B cell (primary cell): Measurements from ENCODE around the gene SSX2IP.
"Not testable (repeated sequence)": the region's sequence is repeated elsewhere in the genome, so short reads cannot be mapped to it uniquely, and the experiment has no call there.

Experiments
- EZH2 ChIP-seq: IDR thresholded peaks from 2 replicates; pipeline ENCODE4 v1.6.1; 2012; ENCODE audit warnings: borderline replicate concordance, low read depth, mild to moderate bottlenecking, moderate library complexity, low read length; ENCODE audit not compliant: insufficient read depth, poor library complexity, severe bottlenecking
- TF ChIP-seq, protein P1 (sequence below): fragments of 200-600 bp; IDR thresholded peaks from one replicate; pipeline ENCODE4 v1.8.0; 2022; ENCODE audit warnings: antibody characterized with exemption, mild to moderate bottlenecking

DNA sequence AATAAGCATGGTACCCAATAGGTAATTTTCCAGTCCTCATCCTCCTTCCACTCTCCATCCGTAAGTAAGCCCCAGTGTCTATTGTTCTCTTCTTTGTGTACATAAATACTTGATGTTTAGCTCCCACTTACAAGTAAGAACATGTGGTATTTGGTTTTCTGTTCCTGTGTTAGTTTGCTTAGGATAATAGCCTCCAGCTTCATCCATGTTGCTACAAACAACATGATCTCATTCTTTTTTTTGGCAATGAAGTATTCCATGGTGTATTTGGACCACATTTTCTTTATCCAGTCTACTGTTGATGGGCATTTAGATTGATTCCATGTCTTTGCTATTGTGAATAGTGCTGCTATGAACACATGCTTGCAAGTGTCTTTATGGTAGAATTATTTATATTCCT, 37.5 kb upstream of the SSX2IP start:
- TF ChIP-seq, protein P1, sequence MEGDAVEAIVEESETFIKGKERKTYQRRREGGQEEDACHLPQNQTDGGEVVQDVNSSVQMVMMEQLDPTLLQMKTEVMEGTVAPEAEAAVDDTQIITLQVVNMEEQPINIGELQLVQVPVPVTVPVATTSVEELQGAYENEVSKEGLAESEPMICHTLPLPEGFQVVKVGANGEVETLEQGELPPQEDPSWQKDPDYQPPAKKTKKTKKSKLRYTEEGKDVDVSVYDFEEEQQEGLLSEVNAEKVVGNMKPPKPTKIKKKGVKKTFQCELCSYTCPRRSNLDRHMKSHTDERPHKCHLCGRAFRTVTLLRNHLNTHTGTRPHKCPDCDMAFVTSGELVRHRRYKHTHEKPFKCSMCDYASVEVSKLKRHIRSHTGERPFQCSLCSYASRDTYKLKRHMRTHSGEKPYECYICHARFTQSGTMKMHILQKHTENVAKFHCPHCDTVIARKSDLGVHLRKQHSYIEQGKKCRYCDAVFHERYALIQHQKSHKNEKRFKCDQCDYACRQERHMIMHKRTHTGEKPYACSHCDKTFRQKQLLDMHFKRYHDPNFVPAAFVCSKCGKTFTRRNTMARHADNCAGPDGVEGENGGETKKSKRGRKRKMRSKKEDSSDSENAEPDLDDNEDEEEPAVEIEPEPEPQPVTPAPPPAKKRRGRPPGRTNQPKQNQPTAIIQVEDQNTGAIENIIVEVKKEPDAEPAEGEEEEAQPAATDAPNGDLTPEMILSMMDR: not testable (repeated sequence)
- not testable (repeated sequence) for TF ChIP-seq EZH2
